Psoas muscle (tissue), 8 donors: ENCODE measurements around the gene PACS1. TPM values are rescaled to one million over a fixed set of nuclear protein-coding genes. Genes with fewer than 3 reads are reported as not detected.

Experiments
- ATAC-seq, 4 donors: fragments of 200-7000 bp; cut with Tn5 transposase; one replicate each; pipeline ENCODE4 v1.9.1; 2020; ENCODE audit warnings: moderate library complexity in 3 of 4, mild to moderate bottlenecking in 2 of 4
- DNase-seq, 2 donors: peaks; one replicate each; pipeline ENCODE4 v3.0.0-alpha.2; 2020
- H3K27ac ChIP-seq: fragments of 200-600 bp; one replicate; pipeline ENCODE4 v1.8.0; 2022
- H3K27me3 ChIP-seq, 3 donors: fragments of 200-600 bp in 1 of 3; one replicate each; pipeline versions ENCODE4 v1.6.1 to v1.8.0; 2013 to 2022; ENCODE audit warnings: low read length in 2 of 3, mild to moderate bottlenecking in 2 of 3, moderate library complexity in 1 of 3; ENCODE audit not compliant: insufficient read depth in 3 of 3
- H3K36me3 ChIP-seq, 2 donors: fragments of 200-600 bp in 1 of 2; one replicate each; pipeline versions ENCODE4 v1.6.1 to v1.8.0; 2013 to 2022; ENCODE audit warnings: low read depth in 1 of 2, mild to moderate bottlenecking in 1 of 2, moderate library complexity in 1 of 2; ENCODE audit not compliant: insufficient read depth in 1 of 2
- H3K4me1 ChIP-seq: fragments of 200-600 bp; one replicate; pipeline ENCODE4 v1.8.0; 2022
- H3K4me3 ChIP-seq: fragments of 200-600 bp; one replicate; pipeline ENCODE4 v1.8.0; 2022; ENCODE audit warnings: mild to moderate bottlenecking
- H3K9me3 ChIP-seq: fragments of 200-600 bp; one replicate; pipeline ENCODE4 v1.8.0; 2022
- CTCF ChIP-seq: fragments of 200-600 bp; IDR thresholded peaks from one replicate; pipeline ENCODE4 v1.8.0; 2022; ENCODE audit warnings: antibody characterized with exemption
- WGBS, 3 donors: extraction: QIAGEN DNeasy Blood & Tissue Kit; methylation state at CpG; one replicate each; pipeline versions ENCODE4 v1.1.6 to v1.1.7; 2013; 5-methylcytosine and 5-hydroxymethylcytosine counted together
- intact Hi-C, 2 donors: fragments of 100-400 bp; cut with DNase I; formaldehyde crosslinking; loops; one replicate each; pipeline versions ENCODE4 v1.11.0 to v1.14.2; 2022
- polyA plus RNA-seq, 3 donors: library from polyadenylated mRNA; stranded (reverse); fragments of 200-250 nt; gene quantifications; one replicate each; pipeline ENCODE4 v1.2.3, GENCODE V29; 2013
- total RNA-seq, 4 donors: library from RNA; stranded (reverse); fragmentation: NEBNext Ultra II Directional in 2 of 4; extraction: Animal tissue kit (Norgen Biotek cat#: 25700) in 2 of 4; gene quantifications; one replicate each; pipeline versions ENCODE4 v1.2.1 to v1.2.4, GENCODE V29; 2021 to 2023
- donor health status: healthy with polysubstance abuse.
- donor health status: DM: no; HTN: no; CAD: no; lungs with moderate emphysema.
- donor health status: Bipolar disorder and iron deficiency.
- donor health status: healthy.
- donor health status: DM: yes; HTN: yes; CAD: no.
- donor health status: DM: no; HTN: no; CAD: no.
- donor health status: DM: no; HTN: no; CAD: no.
- donor health status: DM: yes; HTN: yes; CAD: no.

The PACS1 gene
- total and polyA plus RNA-seq, 7 donors = 7.4 to 27.8 (median 16.3) TPM

- no peaks in the 10 kb centered on the region for H3K36me3 ChIP-seq
- no peak overlapping the region for H3K27ac ChIP-seq
- no peak overlapping the region for H3K4me3 ChIP-seq
- peaks cover 0 to 1% (median 0%) of the 10 kb centered on the region in 3 donors for H3K27me3 ChIP-seq
- no peaks in the 10 kb centered on the region for H3K4me1 ChIP-seq
- 76 to 88% (median 85%) methylated on average over 3 of the region's 3 CpGs for WGBS, 3 donors
- intact Hi-C loops = no loop called here
- ATAC-seq = no peak
- no peak for DNase-seq
- no peak for TF ChIP-seq CTCF
- no peaks in the 10 kb centered on the region for H3K9me3 ChIP-seq
These were observed 32.7 kb upstream of the PACS1 start for GRCh38 chr11:66037327-66037726.

GRCh38 chr11:66039765-66040164 lies 30.3 kb upstream of the PACS1 start:
- WGBS, 3 donors = 74 to 87% (median 77%) methylated on average over 3 of the region's 3 CpGs
- no peak for DNase-seq
- H3K9me3 ChIP-seq = no peaks in the 10 kb centered on the region
- no peak overlapping the region for H3K4me3 ChIP-seq
- peaks cover 0 to 1% (median 0%) of the 10 kb centered on the region in 3 donors for H3K27me3 ChIP-seq
- no peaks in the 10 kb centered on the region for H3K4me1 ChIP-seq
- ATAC-seq = no peak
- intact Hi-C loops = no loop called here
- TF ChIP-seq CTCF = no peak
- H3K27ac ChIP-seq = no peak overlapping the region
- H3K36me3 ChIP-seq = no peaks in the 10 kb centered on the region

- Histone ChIP-seq H3K27ac (no peak overlapping the region), H3K9me3 (no peaks in the 10 kb centered on the region), H3K27me3 (no peaks in the 10 kb centered on the region), H3K4me3 (no peak overlapping the region), H3K36me3 (no peaks in the 10 kb centered on the region), H3K4me1 (peaks cover 6% of the 10 kb centered on the region)
- WGBS, 3 donors = 96 to 97% (median 96%) methylated on average over 78 to 81 of the region's 81 CpGs
- no peak for DNase-seq
- TF ChIP-seq CTCF = no peak
- intact Hi-C loops = no loop called here
- ATAC-seq = no peak
These were observed 27.7 kb upstream of the PACS1 start for GRCh38 chr11:66042227-66042995.

- no peaks in the 10 kb centered on the region for H3K36me3 ChIP-seq
- ATAC-seq (no peak), DNase-seq (no peak)
- no peak for TF ChIP-seq CTCF
- H3K4me3 ChIP-seq = no peak overlapping the region
- intact Hi-C loops = no loop called here
- H3K9me3 ChIP-seq = no peaks in the 10 kb centered on the region
- 97% methylated on average over 87 to 88 of the region's 88 CpGs for WGBS, 3 donors
- peaks cover 6% of the 10 kb centered on the region for H3K4me1 ChIP-seq
- H3K27me3 ChIP-seq = no peaks in the 10 kb centered on the region
- no peak overlapping the region for H3K27ac ChIP-seq
These were observed 26.8 kb upstream of the PACS1 start for GRCh38 chr11:66042996-66043906.
